ENCODE results near the gene MARCHF3.
"Not testable (repeated sequence)": the region's sequence is repeated elsewhere in the genome, so short reads cannot be mapped to it uniquely, and the experiment has no call there.

The MARCHF3 gene

DNA sequence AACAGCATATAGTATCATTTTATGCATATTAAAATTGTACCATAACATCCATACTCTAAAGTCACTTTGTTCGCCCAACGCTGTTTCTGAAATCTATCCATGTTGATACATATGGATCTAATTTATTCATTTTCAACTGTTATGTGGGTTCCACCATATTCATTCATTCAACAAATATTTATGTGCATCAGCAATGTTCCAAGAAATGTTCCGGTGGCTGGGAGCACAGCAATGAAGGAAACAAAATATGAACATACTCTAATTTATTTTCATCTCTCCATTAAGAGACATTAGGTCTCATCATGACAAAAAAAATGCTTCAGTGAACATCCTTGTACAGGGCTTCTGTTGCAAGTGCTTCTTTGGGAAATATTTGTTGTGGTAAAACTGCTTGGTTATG, 75.4 kb downstream of the MARCHF3 start:
- DNase-seq (ENCODE audit: low read depth, low spot score): no peak

DNA sequence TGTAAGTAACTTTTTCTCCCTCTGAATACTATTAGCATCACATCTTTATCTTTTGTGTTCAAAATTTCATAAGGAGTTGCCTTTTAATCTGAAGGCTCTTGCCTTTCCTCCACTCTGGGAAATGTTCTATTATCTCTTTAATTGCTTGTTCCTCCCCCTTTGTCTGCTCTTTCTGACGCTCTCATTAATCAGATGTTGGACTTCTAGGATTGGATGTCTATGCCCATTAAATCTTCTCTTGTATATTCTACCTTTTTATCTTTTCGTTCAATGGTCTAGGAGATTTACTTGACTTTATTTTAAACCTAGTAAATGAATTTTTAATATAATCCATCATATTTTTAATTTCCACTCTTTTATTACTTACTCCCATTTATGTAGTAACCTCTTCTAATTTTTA, 76.7 kb downstream of the MARCHF3 start:
- DNase-seq (ENCODE audit: low read depth, low spot score): no peak

DNA sequence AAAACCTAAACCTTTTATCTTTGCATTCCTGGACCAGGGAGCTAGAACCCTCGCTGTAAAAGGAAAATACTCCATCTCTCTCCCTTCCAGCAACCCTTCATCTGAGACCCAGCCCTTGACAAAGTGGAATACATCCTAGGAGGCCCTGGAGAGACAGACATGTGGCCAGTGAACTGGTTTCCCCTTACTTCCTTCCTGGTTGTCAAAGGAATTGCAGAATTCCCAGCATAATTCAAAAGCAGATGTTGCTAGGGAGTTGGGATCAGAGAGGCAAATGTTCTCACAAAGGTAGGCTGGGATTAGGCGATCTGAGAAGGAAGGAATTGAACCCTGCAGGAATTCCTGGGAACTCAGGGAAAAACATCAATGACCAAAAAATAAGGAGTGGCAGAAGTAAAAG, 80.9 kb downstream of the MARCHF3 start:
- DNase-seq (ENCODE audit: low read depth, low spot score): no peak

DNA sequence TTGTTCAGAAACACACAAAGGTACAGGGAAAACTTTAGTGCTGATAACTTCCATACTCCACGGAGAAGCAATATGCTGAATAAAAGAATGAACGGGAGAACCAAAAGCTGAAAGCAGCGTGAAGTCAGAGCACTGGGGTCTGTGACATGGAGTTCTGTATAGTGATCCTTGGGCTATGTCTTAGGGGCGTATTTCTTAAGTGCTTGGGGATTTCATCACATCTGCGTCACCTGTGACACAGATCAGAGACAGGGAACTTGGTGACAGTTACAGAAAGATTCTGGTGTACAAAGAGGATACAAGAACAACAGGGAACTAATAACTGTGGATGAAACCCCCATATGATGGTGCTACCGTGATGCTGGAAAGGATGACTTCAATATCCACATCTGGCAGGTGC, 81.9 kb downstream of the MARCHF3 start:
- DNase-seq (ENCODE audit: low read depth, low spot score): no peak

DNA sequence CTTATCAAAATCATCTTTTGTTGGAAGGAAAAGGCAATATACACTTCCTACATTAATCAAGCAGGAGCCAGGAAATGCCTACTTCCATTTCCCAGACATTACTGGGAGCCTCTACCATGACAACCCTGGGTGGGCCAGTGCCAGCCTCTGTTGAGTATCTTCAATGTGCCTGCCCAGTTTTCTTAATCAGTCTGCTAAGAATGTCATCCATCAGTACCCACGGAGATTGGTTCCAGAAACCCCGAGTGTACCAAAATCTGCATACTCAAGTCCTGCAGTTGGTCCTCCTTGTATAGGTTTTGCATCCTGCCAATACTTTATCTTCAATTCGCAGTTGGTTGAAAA, 82.4 kb downstream of the MARCHF3 start:
- no peak for DNase-seq (ENCODE audit: low read depth, low spot score)

DNA sequence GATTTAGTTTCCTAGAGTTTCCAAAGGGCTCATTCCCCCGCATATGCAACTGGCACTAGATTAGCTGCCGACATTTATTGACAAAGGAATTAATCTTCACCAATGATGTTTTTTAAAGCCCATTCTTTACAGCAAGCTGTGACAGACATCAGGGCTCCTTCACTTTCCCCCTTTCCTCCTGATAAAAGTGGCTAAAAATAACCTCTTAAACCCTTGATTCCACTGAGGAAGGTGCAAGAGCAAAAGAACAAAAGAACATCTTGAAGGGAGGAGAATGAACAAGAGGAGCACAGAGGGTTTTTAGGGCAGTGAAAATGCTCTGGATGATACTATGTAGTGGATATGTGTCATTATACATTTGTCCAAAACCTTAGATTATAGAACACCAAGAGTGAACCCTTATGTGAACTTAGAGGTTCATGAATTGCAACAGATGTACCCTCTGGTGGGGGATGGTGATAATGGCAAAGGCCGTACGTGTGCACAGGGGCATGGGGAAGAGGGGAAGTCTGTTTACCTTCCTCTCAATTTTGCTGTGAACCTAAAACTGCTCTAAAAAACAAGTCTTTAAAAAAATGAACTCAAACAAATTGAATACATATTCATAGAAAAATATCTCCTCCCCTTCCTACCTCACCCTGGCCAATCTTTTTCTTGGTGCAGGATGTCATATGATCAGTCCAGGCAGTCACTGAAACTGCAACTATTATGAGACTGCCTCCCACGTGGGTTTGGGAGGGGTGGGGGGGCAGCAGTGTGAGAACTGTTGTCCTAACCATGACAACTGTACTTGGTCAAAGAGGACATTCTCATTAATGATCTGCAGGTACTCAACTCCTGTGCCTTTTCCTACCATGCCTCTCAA, 83.0 kb downstream of the MARCHF3 start:
- no peak for DNase-seq (ENCODE audit: low read depth, low spot score)

DNA sequence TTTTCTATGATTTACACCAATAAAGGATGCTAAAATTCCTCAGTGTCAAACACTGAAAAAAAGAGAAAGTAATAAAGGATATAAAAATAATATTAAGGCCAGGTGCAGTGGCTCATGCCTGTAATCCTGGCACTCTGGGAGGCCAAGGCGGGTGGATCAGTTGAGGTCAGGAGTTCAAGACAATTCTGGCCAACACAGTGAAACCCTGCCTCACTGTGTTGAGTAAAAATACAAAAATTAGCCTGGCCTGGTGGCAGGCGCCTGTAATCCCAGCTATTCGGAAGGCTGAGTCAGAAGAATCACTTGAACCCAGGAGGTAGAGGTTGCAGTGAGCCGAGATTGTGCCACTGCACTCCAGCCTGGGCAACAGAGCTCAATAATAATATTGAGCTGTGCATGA, 87.5 kb downstream of the MARCHF3 start:
- not testable (repeated sequence) for DNase-seq (ENCODE audit: low read depth, low spot score)

DNA sequence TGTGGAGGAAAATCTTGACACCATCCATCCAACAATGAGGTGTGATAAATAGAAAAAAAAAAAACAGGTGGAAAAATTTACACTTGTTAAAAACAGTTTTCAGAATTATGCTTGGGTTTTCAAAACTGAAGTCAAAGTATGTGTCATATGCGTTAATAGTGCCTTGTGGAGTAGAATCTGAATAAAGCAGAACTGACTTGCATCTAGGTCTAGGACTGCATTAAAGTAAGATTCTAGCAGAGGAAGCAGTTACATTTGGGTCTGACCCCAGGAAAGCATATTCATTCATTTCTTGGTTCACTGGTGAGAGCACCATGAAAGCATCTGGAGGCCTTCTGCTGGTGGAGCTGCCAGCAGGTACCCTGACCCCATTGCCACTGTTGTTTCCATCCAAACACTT, 89.0 kb downstream of the MARCHF3 start:
- no peak for DNase-seq (ENCODE audit: low read depth, low spot score)

DNA sequence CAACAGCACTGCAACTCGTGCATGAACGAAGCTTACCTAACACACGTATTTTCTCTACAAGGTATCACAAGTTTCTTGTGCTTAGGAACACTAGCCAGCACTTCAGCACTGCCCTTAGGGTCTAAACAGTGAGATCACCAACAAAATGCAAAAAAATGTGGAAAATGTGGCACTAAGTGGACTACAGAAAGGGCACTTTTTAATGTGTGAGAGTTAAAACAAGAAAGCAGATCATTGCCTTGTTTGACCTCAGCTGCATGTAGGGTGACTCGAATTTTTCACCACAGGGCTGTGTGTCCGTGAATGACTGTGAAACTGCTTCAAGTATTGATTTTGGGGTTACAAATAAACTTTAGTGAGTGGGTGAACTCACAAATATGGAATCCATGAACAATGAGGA, 90.5 kb downstream of the MARCHF3 start:
- no peak for DNase-seq (ENCODE audit: low read depth, low spot score)

DNA sequence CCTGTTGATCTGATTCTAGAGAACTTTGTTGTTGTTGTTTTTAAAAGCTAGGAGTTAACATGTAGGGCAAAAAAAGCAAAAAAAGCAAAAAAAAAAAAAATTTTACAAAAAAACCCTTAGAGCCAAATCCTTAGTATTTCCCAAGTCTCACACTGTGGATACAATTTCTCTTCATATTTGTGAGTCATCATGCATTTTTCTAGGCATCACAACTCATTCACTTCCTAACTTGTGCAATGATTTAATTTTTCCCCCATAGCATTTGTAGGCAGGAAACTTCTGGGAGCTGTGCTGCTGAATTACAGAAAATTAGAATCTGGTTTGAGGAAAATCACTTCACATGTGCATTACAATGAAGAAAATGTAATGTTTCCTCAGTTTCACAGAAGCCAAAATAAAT, 91.9 kb downstream of the MARCHF3 start:
- DNase-seq (ENCODE audit: low read depth, low spot score): no peak

DNA sequence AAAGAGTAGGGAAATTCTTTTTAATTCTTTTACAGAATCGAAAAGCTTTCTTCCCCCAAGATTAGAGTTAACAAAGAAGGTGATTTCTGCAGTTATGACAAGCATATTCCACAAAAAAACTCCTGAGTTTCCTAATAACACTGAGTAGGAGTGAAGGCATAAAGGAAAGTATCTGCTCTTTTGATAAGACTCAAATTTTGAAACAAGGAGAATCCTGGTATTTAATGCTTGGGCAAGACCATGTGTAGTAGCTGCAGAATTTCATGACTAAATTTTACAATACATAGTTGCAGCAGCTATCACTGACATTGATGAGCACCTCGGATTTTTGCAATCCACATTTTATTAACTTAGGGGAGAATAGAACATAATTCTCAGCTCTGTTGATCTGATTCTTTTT, 92.6 kb downstream of the MARCHF3 start:
- no peak for DNase-seq (ENCODE audit: low read depth, low spot score)

DNA sequence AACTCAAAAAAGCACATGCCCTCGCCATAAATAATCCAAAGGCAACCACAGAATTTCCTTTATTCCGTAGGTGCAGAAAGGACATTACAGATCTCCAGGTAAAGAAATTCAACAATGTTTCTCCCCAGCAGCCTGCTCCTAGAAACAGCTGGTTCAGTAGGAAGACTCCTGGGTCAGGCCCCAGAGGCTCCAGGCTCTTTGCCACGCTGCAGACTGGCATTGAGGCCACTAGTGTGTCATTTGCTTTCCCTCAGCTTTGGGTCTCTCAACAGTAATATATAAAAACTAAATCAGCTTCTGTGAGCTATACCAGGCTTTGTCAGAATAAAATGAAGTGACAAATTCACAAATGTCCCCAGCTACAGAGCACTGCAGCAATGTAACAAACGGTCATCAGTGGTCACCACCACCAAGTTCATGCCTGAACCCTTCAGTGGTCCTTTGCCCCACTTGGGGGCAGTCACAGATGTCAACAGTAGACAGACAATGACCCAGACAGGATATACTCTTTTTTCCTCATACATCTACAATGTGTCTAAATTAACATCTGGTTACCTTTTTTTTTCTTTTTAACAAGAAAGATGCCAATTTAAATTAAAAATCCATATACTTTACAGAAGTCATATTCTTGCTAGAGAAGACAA, 93.5 kb downstream of the MARCHF3 start:
- DNase-seq (ENCODE audit: low read depth, low spot score): no peak

DNA sequence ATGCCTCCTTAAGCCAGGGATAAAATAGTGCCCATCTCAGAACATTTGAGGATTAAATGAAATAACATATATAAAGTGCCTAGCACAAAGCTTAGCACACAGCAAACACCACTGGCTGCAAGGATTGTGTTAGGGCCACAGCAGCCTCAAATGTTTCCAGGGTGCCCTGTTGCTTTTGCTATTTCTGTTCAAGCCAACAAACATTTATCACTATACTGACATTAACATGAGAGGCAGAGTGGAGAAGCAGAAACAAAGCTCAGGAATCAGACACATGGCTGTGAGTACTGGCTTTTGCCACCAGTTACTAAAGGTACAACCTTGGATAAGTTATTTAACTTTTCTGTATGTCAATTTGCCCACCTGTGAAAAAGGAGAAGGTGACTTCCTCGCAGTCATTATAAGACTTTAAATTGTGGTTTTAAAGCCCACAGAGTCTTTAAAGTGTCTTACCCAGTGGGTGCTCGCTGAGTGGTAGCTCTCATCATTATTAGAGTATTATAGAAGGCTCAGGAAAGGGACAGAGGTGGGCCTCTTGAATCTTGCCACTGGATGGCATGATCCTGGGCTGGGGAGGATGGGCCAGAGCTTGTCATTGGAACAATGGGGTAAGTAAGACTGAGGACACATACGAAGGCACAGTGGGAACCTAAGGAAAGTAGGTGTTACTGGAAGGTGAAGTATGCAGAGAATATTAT, 98.2 kb downstream of the MARCHF3 start:
- DNase-seq (ENCODE audit: low read depth, low spot score): no peak

DNA sequence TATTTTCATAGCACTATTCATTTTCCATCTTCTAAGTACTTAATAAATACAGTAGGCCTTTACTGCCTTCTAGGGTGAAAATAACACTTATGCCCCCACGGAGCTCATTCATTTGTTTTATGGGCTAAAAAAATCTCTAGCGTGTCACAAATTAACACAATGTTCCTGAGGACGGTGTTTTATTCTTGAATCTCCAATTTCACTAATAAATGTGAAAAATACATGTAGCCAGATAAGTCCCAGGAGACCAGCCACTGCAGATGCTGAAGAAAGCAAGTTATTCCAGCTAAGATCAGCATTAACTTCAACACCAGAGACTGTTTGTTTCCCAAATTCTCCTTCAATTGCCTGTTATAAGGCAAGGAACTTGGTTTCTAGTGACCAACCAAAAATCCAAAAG, 102.3 kb downstream of the MARCHF3 start:
- DNase-seq (ENCODE audit: low read depth, low spot score): no peak

DNA sequence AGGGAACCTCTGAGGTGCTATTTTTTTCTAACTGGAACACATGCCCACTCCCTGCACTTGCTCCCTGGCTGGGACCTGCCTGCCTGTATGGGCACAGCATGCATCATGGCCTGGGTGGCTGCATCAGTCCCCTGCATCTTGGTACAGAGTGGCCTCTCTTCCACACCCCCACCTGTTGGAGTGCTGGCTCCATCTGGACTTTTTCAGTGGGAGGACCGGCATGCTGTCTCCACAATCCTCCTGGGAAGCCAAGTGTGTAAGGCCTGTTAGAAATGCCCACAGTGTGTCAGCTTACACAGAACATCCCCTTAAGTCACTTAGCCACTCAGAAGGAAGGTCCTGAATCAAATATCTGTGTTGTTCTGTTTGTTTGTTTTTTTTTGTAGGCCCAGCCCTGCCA, 102.9 kb downstream of the MARCHF3 start:
- no peak for DNase-seq (ENCODE audit: low read depth, low spot score)

DNA sequence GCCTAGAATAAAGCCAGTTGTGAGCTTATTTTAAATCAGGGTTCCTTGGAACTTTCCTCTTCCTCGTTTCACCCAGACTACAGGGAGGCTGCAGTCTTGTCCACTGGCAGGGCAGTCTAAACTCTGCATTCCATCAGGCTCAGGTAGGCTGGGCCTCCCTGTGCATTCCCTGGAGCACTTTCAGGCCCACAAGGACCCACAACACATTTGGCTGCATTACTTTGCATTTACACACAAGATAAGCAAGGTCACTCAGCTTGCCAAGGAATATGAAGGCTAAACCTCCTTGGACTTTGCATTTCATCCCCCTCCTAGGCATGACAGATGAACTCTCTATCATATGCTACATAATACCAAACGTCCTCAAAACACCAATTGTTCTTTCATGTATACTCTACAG, 104.2 kb downstream of the MARCHF3 start:
- no peak for DNase-seq (ENCODE audit: low read depth, low spot score)

DNA sequence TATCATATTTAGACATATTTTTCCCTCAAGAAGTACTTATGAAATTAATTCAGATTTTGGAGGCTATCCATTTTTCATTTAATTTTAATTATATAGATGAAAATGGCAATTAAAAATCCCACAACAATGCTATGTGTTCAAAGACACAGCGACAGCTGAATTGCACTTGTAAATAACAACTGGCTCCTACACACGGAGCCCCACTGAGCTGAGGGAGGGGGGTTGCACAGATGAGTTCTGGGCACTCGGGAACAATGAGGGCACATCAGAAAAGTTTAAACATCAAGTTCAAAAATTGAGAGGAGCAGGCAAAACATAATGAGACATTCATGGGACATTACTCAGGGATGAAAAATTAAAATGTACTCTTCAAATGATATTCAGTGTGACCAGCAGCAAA, 104.9 kb downstream of the MARCHF3 start:
- no peak for DNase-seq (ENCODE audit: low read depth, low spot score)

DNA sequence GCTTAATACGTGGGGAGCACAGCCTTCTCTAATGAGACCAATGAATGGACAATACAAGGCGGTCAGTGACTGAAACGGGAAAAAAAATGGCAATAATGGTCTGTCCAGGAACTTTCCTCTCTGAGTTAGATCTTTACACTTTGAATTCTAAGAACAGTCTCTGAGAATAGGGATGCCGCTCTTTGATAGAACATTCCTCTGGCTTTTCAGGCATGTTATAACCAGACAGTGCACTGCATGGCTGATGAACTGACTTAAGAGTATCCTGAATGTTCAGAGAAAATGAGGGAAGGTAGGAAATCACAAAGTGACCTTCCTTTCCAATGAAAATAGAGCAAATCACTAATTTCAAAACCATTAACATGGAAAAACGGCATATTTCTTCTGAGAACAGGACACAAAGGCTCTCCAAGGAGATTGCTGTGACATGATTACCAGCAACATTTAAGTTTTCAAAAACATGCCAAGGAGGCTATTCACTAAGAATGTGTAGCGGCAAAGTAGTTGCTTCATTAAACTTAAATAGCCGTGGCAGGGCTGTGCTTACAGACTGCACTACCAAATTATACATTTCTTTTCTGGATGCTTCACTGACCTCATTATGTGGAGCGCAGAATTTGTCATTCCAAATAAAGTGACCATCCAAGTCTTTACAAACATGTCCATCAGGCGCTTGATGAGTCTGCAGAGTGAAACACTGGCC, 105.9 kb downstream of the MARCHF3 start:
- DNase-seq (ENCODE audit: low read depth, low spot score): no peak

DNA sequence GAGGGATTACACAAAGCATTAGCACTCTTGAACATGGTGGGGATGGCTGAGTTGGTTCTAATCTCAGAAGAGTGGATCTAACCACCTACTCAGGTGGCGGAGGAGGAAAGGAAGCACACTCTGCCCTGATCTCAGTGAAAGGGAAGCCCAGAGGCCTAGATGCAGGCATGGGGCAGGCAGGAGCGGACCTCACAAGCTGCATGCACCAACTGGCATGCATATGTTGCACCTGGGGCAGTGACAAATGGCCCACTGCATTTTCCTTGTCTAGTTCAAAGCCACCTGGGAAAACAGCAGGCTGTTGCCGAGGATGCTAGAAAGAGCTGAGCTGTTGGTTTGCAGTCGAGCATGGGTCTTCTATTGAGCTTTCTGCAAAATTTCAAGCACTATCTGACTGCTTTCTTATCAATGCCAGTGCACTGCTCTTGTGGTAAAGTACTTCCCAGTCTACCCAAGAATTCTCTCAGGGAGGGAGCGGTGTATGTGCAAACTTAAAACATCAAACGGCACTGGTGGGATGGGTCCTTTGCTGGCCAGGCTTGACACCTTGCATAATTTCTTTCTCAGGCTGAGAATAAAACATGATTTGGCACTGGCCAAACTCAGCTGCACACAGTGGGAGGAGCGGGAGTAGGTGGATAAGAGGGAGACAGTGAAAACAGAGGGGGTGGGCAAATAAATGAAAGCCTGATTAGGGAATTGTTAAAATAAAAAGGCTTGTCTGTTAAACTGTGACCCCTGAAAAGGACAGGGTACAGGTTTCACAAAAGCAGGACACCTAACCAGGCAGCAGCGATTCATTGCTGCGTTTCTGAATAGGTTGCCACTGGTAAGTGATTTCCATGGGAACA, 108.9 kb downstream of the MARCHF3 start:
- no peak for DNase-seq (ENCODE audit: low read depth, low spot score)

DNA sequence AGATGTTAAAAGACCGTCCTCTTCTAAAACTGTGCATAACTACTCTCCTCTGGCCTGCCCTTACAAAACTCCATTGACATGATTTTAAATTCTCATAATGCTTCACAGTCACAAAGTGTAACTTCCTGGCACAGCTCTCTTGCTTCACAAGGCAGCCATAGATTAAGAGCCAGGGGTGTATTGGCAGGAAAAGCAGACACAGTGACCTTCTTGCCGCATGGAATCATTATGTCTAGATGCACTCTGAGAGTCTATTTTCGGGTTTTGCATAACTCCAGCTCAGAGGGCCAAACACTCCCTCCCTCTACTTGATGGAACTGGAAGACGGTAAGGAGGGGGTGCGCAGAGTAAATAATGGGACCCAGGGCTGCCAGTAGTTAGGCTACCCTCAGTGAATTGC, 110.1 kb downstream of the MARCHF3 start:
- DNase-seq (ENCODE audit: low read depth, low spot score): no peak

DNA sequence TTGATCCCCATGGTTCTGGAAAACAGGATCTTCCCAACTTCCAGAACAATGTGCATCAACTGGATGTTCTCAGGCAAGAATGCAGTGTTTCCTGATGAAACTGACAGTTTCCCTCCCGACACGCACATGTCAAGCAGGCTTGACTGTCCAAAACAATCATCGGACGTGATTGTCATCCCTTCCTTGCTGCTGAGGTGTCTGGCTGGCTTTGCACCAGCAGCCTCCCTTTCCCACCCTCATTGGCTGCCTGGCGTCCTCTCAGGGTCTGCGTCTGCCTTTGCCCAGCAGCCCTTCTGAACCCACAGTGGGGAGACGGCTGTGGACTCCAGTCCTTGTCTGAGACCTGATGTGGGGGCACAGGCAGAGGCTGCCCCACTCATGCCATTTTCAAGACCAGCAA, 110.8 kb downstream of the MARCHF3 start:
- no peak for DNase-seq (ENCODE audit: low read depth, low spot score)
